HepG2 (cell line): ENCODE measurements around the gene MLLT10. TPM values are rescaled to one million over a fixed set of nuclear protein-coding genes. Genes with fewer than 3 reads are reported as not detected.

ENCODE experiments used
- AGO1 ChIP-seq: fragments of 200-400 bp; formaldehyde crosslinking; IDR thresholded peaks from 2 replicates; pipeline ENCODE4 v1.6.1; 2017; ENCODE audit warnings: mild to moderate bottlenecking, low read depth, low read length, moderate library complexity; ENCODE audit not compliant: poor library complexity, severe bottlenecking
- AGO2 ChIP-seq: fragments of 200-400 bp; formaldehyde crosslinking; optimal IDR thresholded peaks from 2 replicates; pipeline ENCODE3; 2017; ENCODE audit warnings: mild to moderate bottlenecking, low read depth, low read length, moderate library complexity
- ARNTL ChIP-seq: sonication (generic); formaldehyde crosslinking; IDR thresholded peaks from 2 replicates; pipeline ENCODE4 v1.4.0; 2020; ENCODE audit warnings: mild to moderate bottlenecking, missing genetic modification reagents
- HHEX ChIP-seq: IDR thresholded peaks from 2 replicates; pipeline ENCODE4 v1.6.1; 2016; ENCODE audit warnings: control low read depth
- KIAA2018 ChIP-seq: sonication (generic); formaldehyde crosslinking; IDR thresholded peaks from 2 replicates; pipeline ENCODE4 v1.5.0; 2020; ENCODE audit warnings: mild to moderate bottlenecking, missing genetic modification reagents, borderline replicate concordance
- MLX ChIP-seq: IDR thresholded peaks from 2 replicates; pipeline ENCODE4 v1.6.1; 2016
- NFYC ChIP-seq: IDR thresholded peaks from 2 replicates; pipeline ENCODE4 v1.6.1; 2016; ENCODE audit warnings: missing genetic modification reagents, missing compliant biosample characterization
- PRDM10 ChIP-seq: sonication (generic); formaldehyde crosslinking; IDR thresholded peaks from 2 replicates; pipeline ENCODE4 v1.4.0; 2020; ENCODE audit warnings: low read depth, missing genetic modification reagents
- PRPF4 ChIP-seq: fragments of 200-400 bp; formaldehyde crosslinking; IDR thresholded peaks from 2 replicates; pipeline ENCODE4 v1.6.1; 2016; ENCODE audit warnings: low read length, low read depth; ENCODE audit not compliant: poor library complexity, severe bottlenecking
- SCMH1 ChIP-seq: sonication (generic); formaldehyde crosslinking; IDR thresholded peaks from 2 replicates; pipeline ENCODE4 v1.9.0; 2021; ENCODE audit warnings: missing genetic modification reagents, mild to moderate bottlenecking, borderline replicate concordance
- SMC3 ChIP-seq: IDR thresholded peaks from 2 replicates; pipeline ENCODE4 v1.6.1; 2011; ENCODE audit warnings: low read length, improper control_type of control experiment
- SOX5 ChIP-seq: IDR thresholded peaks from 2 replicates; pipeline ENCODE4 v1.6.1; 2016; ENCODE audit warnings: borderline replicate concordance
- SRSF1 ChIP-seq: fragments of 200-400 bp; formaldehyde crosslinking; optimal IDR thresholded peaks from 2 replicates; pipeline ENCODE3; 2017; ENCODE audit warnings: mild to moderate bottlenecking, low read depth, low read length, moderate library complexity
- ZNF614 ChIP-seq: IDR thresholded peaks from 2 replicates; pipeline ENCODE4 v1.6.1; 2018; ENCODE audit warnings: missing biosample characterization, missing genetic modification reagents, inconsistent platforms, borderline replicate concordance
- ZNF775 ChIP-seq: sonication (generic); formaldehyde crosslinking; IDR thresholded peaks from 2 replicates; pipeline ENCODE4 v1.4.0; 2020; ENCODE audit warnings: missing genetic modification reagents, mild to moderate bottlenecking, moderate library complexity, borderline replicate concordance
- ZSCAN31 ChIP-seq: sonication (generic); formaldehyde crosslinking; IDR thresholded peaks from 2 replicates; pipeline ENCODE4 v1.5.0; 2020; ENCODE audit warnings: low read depth, mild to moderate bottlenecking, missing genetic modification reagents
- polyA plus RNA-seq, 8 experiments: library from polyadenylated mRNA; depleted of rRNA in 3 of 8; stranded (reverse) in 7 of 8; unstranded in 1 of 8; fragments of >200 nt; fragmentation: Illumina TruSeq in 4 of 8; extraction: Trizol in 4 of 8; gene quantifications; 2 replicates each; pipeline versions ENCODE4 v1.2.1 to v1.2.3, GENCODE V29; 2011 to 2016; ENCODE audit warnings: low read depth in 4 of 8, missing spikeins in 1 of 8, mixed read lengths in 1 of 8; ENCODE audit not compliant: insufficient read depth in 1 of 8
- total RNA-seq, 5 experiments: library from RNA; depleted of rRNA; stranded (reverse); fragments of >200 nt; fragmentation: Illumina TruSeq; extraction: Trizol; gene quantifications; 2 replicates each; pipeline ENCODE4 v1.2.3, GENCODE V29; 2016; ENCODE audit warnings: low read depth in 1 of 5

The MLLT10 gene
- total and polyA plus RNA-seq, 2 of the 13 experiments (the other 11 are each of a cell fraction or from before 2014, with no cell fraction given), result 51.3 to 84.1 TPM

- TF ChIP-seq PRDM10 (CRISPR knock-in tag), result no peak
- TF ChIP-seq KIAA2018 (CRISPR knock-in tag), result no peak
- no peak for TF ChIP-seq SMC3
- TF ChIP-seq SRSF1, result no peak
- TF ChIP-seq AGO1, result no peak
- TF ChIP-seq ZSCAN31 (CRISPR knock-in tag), result no peak
- TF ChIP-seq AGO2, result no peak
- TF ChIP-seq SOX5 (CRISPR knock-in tag), result no peak
- TF ChIP-seq ZNF614 (CRISPR knock-in tag), result no peak
- no peak for TF ChIP-seq SCMH1 (CRISPR knock-in tag)
- TF ChIP-seq HHEX, result no peak
- no peak for TF ChIP-seq NFYC (CRISPR knock-in tag)
- TF ChIP-seq ARNTL (CRISPR knock-in tag), result peak; percentile 32; the same call in 1 of the 2 replicates
- 0 out of 2 replicates have a peak, but pooled peaks have one; percentile 31 for TF ChIP-seq ZNF775 (CRISPR knock-in tag)
- peak; percentile 50 for TF ChIP-seq PRPF4
- TF ChIP-seq MLX (CRISPR knock-in tag), result no peak
These were observed 6.3 kb upstream of the MLLT10 start (continued) for GRCh38 chr10:21527598-21528235.
